Thoracic aorta (tissue), 2 donors: ENCODE measurements around the gene ARSB. TPM values are rescaled to one million over a fixed set of nuclear protein-coding genes. Genes with fewer than 3 reads are reported as not detected.

Experiments used
- ATAC-seq: fragments of 150-250 bp; one replicate; pipeline ENCODE4 v1.8.0; 2017; ENCODE audit warnings: low read depth; ENCODE audit not compliant: insufficient number of reproducible peaks, low FRiP score
- DNase-seq: peaks from one replicate; pipeline ENCODE4 v3.0.0-alpha.2; 2020; ENCODE audit warnings: low spot score
- H3K27ac ChIP-seq, 2 donors: fragments of 200-600 bp; sonication (generic); 1 replicate in 1 of 2; 2 replicates in 1 of 2; pipeline ENCODE4 v1.5.1; 2016; ENCODE audit warnings: mild to moderate bottlenecking in 2 of 2, moderate library complexity in 2 of 2
- H3K27me3 ChIP-seq: fragments of 200-600 bp; sonication (generic); replicated peaks from 2 replicates; pipeline ENCODE4 v1.6.0; 2016; ENCODE audit warnings: mild to moderate bottlenecking; ENCODE audit not compliant: insufficient read depth
- H3K36me3 ChIP-seq: fragments of 200-600 bp; sonication (generic); one replicate; pipeline ENCODE4 v1.5.1; 2016
- H3K4me1 ChIP-seq, 2 donors: fragments of 200-600 bp; sonication (generic); 1 replicate in 1 of 2; 2 replicates in 1 of 2; pipeline versions ENCODE4 v1.5.1 to v1.6.0; 2016; ENCODE audit warnings: low read depth in 2 of 2, mild to moderate bottlenecking in 1 of 2; ENCODE audit not compliant: control insufficient read depth in 1 of 2
- H3K4me3 ChIP-seq: fragments of 200-600 bp; sonication (generic); 2 replicates; pipeline ENCODE4 v1.5.1; 2016; ENCODE audit warnings: mild to moderate bottlenecking
- H3K9me3 ChIP-seq: fragments of 200-600 bp; sonication (generic); 2 replicates; pipeline ENCODE4 v1.5.1; 2016
- total RNA-seq, 2 donors: library from RNA; depleted of rRNA; stranded (reverse); fragments of >200 nt; gene quantifications; one replicate each; pipeline versions ENCODE4 v1.1.0 to v1.2.3, GENCODE V29; 2016
- TF ChIP-seq, protein P1 (sequence below): fragments of 200-600 bp; sonication (generic); IDR thresholded peaks from one replicate; pipeline ENCODE4 v1.5.1; 2019; ENCODE audit warnings: antibody characterized with exemption

Gene ARSB
- total RNA-seq, 2 donors from 2014 or later, result 26.1 to 36.0 TPM

DNA sequence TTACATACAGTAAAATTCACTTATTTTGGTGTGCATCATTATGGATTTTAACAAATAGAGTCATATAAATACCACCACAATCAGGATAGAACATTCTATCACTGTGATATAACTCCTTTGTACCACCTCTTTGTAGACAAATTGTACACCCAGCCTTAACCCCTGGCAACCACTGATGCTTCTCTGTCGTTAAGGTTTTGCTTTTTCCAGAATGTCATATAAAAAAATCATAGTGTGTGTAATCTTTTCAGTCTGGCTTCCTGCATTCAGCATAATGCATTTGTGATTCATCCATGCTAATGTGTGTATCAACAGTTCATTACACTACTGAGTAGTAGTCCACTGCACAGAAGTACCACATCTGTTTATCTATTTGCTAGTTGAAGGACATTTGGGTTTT lies 81.2 kb downstream of the ARSB start:
- no peaks in the 10 kb centered on the region for H3K27me3 ChIP-seq
- ATAC-seq, result no peak
- TF ChIP-seq, protein P1, sequence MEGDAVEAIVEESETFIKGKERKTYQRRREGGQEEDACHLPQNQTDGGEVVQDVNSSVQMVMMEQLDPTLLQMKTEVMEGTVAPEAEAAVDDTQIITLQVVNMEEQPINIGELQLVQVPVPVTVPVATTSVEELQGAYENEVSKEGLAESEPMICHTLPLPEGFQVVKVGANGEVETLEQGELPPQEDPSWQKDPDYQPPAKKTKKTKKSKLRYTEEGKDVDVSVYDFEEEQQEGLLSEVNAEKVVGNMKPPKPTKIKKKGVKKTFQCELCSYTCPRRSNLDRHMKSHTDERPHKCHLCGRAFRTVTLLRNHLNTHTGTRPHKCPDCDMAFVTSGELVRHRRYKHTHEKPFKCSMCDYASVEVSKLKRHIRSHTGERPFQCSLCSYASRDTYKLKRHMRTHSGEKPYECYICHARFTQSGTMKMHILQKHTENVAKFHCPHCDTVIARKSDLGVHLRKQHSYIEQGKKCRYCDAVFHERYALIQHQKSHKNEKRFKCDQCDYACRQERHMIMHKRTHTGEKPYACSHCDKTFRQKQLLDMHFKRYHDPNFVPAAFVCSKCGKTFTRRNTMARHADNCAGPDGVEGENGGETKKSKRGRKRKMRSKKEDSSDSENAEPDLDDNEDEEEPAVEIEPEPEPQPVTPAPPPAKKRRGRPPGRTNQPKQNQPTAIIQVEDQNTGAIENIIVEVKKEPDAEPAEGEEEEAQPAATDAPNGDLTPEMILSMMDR, result no peak

DNA sequence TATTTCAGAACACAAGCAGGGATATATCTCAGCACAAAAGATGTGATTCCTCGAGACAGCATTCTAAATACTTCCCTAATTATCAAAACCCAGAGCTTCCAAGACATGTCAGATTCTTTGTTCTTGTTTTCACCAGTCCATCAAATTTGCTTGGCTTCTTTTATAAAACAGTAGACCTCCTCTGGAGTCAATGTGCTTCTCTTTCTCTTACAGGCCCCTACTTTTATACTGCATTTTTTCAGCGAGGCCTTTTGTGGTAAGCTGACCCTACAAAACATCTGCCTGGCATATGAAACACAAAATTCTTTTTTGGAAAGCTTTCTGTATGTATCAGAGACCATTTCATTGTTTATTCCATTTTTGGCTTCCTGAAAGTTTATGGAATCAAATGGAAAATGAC lies 81.8 kb downstream of the ARSB start:
- ATAC-seq (no peak), DNase-seq (no peak)
- TF ChIP-seq, protein P1, result no peak
- peaks cover 3% of the 10 kb centered on the region for H3K9me3 ChIP-seq
- H3K27me3 ChIP-seq, result no peaks in the 10 kb centered on the region
- H3K27ac ChIP-seq, result no peak overlapping the region
- H3K4me3 ChIP-seq, result no peak overlapping the region
- H3K36me3 ChIP-seq, result no peaks in the 10 kb centered on the region
- H3K4me1 ChIP-seq, result peaks cover 22 to 33% of the 10 kb centered on the region in 2 donors

More for the DNA sequence above, 81.2 kb downstream of the ARSB start:
- H3K36me3 ChIP-seq, result no peaks in the 10 kb centered on the region
- no peak overlapping the region for H3K4me3 ChIP-seq
- DNase-seq, result no peak
- peaks cover 26 to 39% of the 10 kb centered on the region in 2 donors for H3K4me1 ChIP-seq
- H3K9me3 ChIP-seq, result no peaks in the 10 kb centered on the region
- H3K27ac ChIP-seq, result no peak overlapping the region

DNA sequence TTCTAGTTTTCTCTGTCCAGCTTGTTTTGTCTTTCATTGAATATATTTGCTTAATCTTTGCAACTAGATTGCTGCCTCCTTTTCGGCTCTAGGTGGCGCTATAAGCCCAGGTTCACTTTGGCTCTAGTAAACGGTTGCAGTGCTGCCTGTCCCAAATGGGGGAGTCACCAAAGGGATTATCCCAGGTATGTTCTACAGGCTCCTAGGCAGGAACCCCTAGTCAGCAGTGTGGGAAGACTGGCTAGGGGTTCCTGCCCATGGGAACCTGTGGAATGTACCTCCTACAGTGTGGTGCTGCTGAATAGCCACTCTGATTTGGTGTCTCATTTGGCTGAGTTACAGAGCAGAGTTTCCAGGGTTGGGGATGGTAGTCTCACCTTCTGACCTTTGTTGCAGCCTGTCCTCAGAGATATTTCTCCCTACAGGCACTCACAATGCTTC lies 85.2 kb downstream of the ARSB start:
- H3K27me3 ChIP-seq, result no peaks in the 10 kb centered on the region
- peaks cover 3% of the 10 kb centered on the region for H3K9me3 ChIP-seq
- H3K36me3 ChIP-seq, result no peaks in the 10 kb centered on the region
- H3K4me1 ChIP-seq, result peaks cover 0 to 2% of the 10 kb centered on the region in 2 donors
- no peak overlapping the region for H3K4me3 ChIP-seq
- ATAC-seq (no peak), DNase-seq (no peak)
- TF ChIP-seq, protein P1, result peak; percentile 34
- no peak overlapping the region for H3K27ac ChIP-seq

DNA sequence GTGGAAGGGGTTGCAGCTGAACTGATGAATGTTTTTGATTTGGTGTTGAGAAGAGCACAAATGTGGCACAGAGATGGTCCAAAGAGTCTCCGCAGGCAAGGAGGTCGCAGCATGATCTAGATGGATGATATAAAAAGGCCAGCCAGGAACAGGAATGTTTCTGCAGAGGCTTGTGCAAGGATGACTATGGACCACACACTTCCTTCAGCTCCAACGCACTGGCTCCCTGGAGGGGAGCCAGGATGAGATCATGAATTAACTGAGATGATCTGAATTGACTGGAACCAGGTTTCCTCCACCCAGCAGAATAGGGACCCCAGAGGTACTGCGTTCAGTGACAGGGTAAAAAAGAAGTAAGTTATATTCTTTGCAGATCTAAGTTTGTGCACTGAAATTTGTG lies 89.0 kb downstream of the ARSB start:
- no peak overlapping the region for H3K27ac ChIP-seq
- H3K27me3 ChIP-seq, result no peaks in the 10 kb centered on the region
- ATAC-seq, result no peak
- TF ChIP-seq, protein P1, result no peak
- H3K4me1 ChIP-seq, result no peaks in the 10 kb centered on the region
- peaks cover 3% of the 10 kb centered on the region for H3K9me3 ChIP-seq
- H3K36me3 ChIP-seq, result no peaks in the 10 kb centered on the region
- DNase-seq, result no peak
- H3K4me3 ChIP-seq, result no peak overlapping the region

DNA sequence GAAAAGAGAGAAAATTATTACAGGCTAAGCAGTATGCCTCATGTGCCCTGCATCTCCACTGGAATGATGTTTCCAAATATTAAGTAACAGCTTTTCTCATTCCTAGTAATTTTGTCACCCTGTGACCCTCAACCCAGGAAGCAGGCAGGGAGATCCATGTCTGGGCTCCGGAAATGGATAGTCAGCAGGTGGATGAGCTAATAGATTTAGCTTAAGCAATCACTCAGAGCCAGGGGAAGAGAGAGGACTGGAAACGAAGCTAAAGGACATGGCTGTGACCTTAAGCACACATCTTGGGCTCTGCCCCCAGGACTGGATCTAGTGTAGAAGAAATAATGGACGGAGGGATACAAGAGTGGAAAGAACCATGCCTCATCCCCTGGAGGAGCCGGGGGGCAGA lies 89.5 kb downstream of the ARSB start:
- Histone ChIP-seq H3K4me3 (no peak overlapping the region), H3K27me3 (no peaks in the 10 kb centered on the region), H3K27ac (no peak overlapping the region), H3K36me3 (no peaks in the 10 kb centered on the region), H3K9me3 (peaks cover 3% of the 10 kb centered on the region), H3K4me1 (no peaks in the 10 kb centered on the region)
- ATAC-seq, result no peak
- no peak for DNase-seq
- TF ChIP-seq, protein P1, result no peak
